Measurements from ENCODE around the gene G3BP2. TPM values are rescaled to one million over a fixed set of nuclear protein-coding genes. Genes with fewer than 3 reads are reported as not detected.

The G3BP2 gene
- total RNA-seq, 4 donors from 2014 or later: 54.5 to 121 (median 89.8) TPM

DNA sequence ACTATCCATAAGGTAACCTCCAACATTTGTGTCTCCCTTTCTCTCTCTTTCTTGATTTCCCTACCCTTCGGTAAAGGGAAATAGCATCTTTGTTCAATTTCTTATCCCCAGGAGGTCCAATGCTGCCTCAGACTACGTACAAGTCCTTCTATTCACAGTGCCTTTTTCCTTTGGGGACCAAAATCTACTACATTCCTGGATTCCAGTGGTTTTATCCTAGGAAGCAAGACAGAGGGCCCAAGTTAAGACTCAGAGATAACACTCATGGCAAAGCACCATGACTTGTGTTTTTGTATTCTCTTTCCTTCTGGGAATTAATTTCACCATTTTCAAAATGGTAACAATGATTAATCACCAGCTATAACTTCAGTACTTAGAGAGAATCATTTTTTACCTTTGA lies 10.6 kb downstream of the G3BP2 start:
- TF ChIP-seq, protein P1, sequence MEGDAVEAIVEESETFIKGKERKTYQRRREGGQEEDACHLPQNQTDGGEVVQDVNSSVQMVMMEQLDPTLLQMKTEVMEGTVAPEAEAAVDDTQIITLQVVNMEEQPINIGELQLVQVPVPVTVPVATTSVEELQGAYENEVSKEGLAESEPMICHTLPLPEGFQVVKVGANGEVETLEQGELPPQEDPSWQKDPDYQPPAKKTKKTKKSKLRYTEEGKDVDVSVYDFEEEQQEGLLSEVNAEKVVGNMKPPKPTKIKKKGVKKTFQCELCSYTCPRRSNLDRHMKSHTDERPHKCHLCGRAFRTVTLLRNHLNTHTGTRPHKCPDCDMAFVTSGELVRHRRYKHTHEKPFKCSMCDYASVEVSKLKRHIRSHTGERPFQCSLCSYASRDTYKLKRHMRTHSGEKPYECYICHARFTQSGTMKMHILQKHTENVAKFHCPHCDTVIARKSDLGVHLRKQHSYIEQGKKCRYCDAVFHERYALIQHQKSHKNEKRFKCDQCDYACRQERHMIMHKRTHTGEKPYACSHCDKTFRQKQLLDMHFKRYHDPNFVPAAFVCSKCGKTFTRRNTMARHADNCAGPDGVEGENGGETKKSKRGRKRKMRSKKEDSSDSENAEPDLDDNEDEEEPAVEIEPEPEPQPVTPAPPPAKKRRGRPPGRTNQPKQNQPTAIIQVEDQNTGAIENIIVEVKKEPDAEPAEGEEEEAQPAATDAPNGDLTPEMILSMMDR (IDR thresholded peaks at IDR 0.05): no peak
- TF ChIP-seq POLR2A (IDR thresholded peaks at IDR 0.05): no peak
- Histone ChIP-seq H3K27ac (no peak overlapping the region), H3K4me1 (peaks cover 0 to 20% (median 4%) of the 10 kb centered on the region in 4 donors), H3K27me3 (no peaks in the 10 kb centered on the region), H3K4me3 (no peak overlapping the region), H3K9me3 (no peaks in the 10 kb centered on the region), H3K36me3 (peaks cover 0 to 21% (median 0%) of the 10 kb centered on the region in 3 donors)
- DNase-seq: no peak

- DNase-seq: no peak
- no peaks in the 10 kb centered on the region for H3K9me3 ChIP-seq
- TF ChIP-seq POLR2A (IDR thresholded peaks at IDR 0.05): no peak
- TF ChIP-seq, protein P1 (IDR thresholded peaks at IDR 0.05): no peak
- no peaks in the 10 kb centered on the region for H3K27me3 ChIP-seq
- H3K36me3 ChIP-seq: peaks cover 0 to 38% (median 0%) of the 10 kb centered on the region in 3 donors
- no peak overlapping the region for H3K4me3 ChIP-seq
- peaks cover 0 to 8% (median 0%) of the 10 kb centered on the region in 4 donors for H3K4me1 ChIP-seq
- H3K27ac ChIP-seq: no peak overlapping the region
These were observed 12.7 kb downstream of the G3BP2 start for GRCh38 chr4:75660491-75660890.

- Histone ChIP-seq H3K36me3 (peaks cover 0 to 47% (median 0%) of the 10 kb centered on the region in 3 donors), H3K4me3 (no peak overlapping the region), H3K4me1 (peaks cover 0 to 8% (median 0%) of the 10 kb centered on the region in 4 donors), H3K27me3 (no peaks in the 10 kb centered on the region), H3K9me3 (no peaks in the 10 kb centered on the region), H3K27ac (no peak overlapping the region)
- no peak for DNase-seq
- TF ChIP-seq, protein P1 (IDR thresholded peaks at IDR 0.05): no peak
- no peak for TF ChIP-seq POLR2A (IDR thresholded peaks at IDR 0.05)
These were observed 13.6 kb downstream of the G3BP2 start for GRCh38 chr4:75659512-75660031.

DNA sequence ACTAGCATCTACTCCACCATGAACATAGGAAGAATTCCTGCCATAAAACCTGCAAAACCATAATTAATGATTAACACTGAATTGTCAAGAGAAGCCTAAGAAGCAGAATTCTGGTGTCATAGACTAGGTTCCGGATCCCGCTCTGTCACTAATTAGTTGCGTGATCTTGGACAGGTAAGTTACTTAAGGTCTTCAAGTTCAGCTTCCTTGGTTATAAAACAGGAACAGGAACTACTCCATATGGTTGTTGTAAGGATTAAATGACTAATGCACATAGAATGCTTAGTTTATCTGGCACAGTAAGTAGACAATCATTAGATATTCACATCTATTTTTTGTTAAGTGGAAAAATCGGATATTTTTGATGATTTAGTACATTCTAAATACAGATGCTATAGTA lies 14.3 kb downstream of the G3BP2 start:
- TF ChIP-seq, protein P1 (IDR thresholded peaks at IDR 0.05): no peak
- no peak for TF ChIP-seq POLR2A (IDR thresholded peaks at IDR 0.05)
- Histone ChIP-seq H3K4me3 (no peak overlapping the region), H3K27me3 (no peaks in the 10 kb centered on the region), H3K4me1 (peaks cover 0 to 8% (median 0%) of the 10 kb centered on the region in 4 donors), H3K36me3 (peaks cover 0 to 54% (median 0%) of the 10 kb centered on the region in 3 donors), H3K9me3 (no peaks in the 10 kb centered on the region), H3K27ac (peak overlapping the region in 1 of 4 donors; percentile 25)
- DNase-seq: no peak

- no peak overlapping the region for H3K4me3 ChIP-seq
- DNase-seq: no peak
- peaks cover 0 to 76% (median 0%) of the 10 kb centered on the region in 3 donors for H3K36me3 ChIP-seq
- peaks cover 0 to 8% (median 0%) of the 10 kb centered on the region in 4 donors for H3K4me1 ChIP-seq
- H3K27me3 ChIP-seq: no peaks in the 10 kb centered on the region
- no peaks in the 10 kb centered on the region for H3K9me3 ChIP-seq
- TF ChIP-seq, protein P1 (IDR thresholded peaks at IDR 0.05): no peak
- TF ChIP-seq POLR2A (IDR thresholded peaks at IDR 0.05): no peak
- no peak overlapping the region for H3K27ac ChIP-seq
These were observed 17.6 kb downstream of the G3BP2 start for GRCh38 chr4:75655562-75655961.
